SW 1271 (cell line): ENCODE data around the gene DSCAM.
"Not testable (repeated sequence)": the region's sequence is repeated elsewhere in the genome, so short reads cannot be mapped to it uniquely, and the experiment has no call there.

Experiments used
- DNase-seq, 2 experiments: peaks; one replicate each; lab custom pipeline; 2025; lab: John Stamatoyannopoulos, UW

Gene DSCAM

DNA sequence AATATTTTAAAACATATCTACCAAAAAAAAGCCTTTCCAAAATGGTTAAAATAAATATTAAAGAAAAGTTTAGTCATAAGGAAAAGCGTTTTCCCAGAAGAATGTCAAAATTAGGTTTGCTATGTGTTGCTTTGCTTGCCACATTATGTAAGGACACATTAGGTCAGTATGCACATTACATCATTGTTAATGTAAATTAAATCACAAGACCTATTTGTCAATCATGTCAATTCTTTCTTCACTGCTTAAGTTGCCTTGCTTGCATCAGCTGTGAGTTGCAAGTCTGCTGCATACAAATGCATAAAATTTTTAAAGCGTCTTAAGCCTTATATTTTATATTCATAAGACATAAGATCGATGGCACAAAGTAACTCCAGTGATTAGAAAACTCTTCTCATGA is 530.9 kb downstream of the DSCAM start:
- DNase-seq = no peak

DNA sequence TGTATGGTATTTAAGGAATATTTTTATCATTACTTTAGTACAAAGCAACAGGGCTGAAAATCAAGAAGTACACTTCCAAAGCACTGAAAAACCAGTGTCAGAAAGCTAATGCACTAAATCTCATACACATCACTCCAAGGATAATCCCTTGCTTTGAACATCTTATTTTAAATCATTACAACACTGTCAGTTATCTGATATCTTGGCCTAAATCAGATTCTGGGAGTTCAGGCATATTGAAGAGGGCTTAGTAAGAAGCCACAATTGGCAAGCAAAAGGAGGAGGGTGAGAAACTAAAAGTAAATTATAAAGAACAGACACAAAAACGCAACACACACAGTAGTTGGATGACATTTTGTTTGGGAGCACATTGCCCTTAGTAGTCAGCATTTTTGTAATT is 531.3 kb downstream of the DSCAM start:
- DNase-seq = no peak

DNA sequence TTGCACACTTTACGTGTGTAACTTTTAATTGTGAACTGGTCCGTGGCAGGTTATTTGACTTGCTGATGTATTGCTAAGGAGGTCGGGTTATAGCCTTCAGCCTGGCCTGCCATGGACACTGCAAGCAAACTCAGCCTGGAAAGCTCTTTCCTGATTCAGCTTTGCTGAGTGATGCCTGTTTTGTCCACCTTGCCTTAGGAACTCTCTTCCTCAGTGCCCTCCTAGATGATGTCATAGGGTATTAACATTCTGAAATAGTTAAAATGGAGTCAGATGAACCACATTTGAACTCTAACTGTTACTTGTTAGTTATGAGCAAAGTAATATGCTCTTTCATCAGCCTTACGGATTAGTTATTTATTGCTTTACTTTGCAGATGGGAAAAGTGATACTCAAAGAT is 533.7 kb downstream of the DSCAM start:
- no peak for DNase-seq

DNA sequence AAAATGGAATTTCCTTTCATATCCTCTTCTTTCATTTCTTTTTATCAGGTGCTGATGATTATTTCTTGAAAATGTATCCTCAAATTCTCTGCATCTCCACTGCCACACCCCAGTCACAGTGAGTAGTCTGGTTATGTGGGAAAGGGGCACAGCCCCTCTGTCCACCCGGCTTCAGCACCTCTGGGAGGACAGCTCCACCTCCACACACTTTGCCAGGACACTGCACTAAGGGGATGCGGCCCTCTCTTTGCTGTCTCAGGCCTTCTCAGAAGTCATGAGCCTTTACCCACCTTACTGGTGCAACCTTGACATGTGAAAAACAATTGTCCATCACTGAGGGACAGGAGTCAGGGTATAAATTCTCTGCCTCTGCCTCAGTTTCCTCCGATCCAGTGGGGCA is 546.7 kb downstream of the DSCAM start:
- DNase-seq = no peak

DNA sequence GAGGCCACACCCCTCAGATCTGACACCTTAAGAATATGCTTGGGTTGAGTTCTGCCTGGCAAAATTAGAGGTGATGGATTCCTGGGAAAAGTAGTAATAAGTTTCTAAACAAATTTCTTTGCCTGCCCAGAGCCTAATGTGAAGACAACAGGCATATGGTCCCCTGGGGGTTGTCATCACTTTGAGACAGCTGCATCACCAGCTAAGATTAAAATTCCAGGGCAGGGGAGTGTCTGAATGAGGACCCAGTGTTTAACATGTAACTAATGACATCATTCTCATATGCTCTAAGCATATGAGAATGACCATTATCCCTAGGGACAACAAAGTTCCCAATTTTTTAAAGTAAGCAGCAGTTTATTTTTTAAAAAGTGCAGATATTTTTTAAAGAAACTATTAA is 547.5 kb downstream of the DSCAM start:
- DNase-seq = no peak

DNA sequence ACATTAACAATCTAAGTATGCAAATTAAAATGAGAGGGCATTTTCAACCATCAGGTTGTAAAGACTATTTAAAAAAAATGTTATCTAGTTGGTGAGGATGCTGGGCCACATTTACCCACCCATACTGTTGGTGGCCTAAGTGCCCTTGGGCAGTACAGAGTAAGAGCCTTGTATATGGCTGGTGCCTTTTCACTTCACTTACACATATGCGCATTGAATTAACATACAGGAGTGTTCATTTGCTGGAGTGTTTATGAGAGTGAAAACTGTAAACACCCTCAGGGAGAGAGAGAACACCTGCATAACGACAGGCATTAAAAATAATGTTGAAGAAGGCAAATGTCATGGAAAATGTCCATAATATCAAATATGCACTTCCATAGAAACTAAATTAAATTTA is 552.6 kb downstream of the DSCAM start:
- no peak for DNase-seq

DNA sequence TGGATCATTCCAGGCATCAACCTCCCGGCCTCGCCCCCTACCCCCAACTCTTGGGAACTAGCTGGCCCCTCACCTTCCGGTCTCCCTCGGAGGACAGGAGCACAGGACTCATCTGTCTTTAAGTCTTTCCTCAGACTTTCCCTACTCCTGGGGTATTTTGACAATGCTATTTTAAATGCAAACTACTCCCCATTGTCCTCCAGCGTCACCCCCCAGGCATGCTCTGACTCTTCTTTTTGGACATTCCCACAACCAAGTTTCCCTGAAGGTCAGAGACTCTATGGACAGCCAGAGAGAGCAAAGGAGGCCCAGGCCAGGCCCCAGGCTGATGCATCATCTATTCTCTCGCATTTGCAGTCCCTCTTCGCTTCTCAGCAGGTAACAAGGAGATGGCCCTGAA is 555.4 kb downstream of the DSCAM start:
- no peak for DNase-seq

DNA sequence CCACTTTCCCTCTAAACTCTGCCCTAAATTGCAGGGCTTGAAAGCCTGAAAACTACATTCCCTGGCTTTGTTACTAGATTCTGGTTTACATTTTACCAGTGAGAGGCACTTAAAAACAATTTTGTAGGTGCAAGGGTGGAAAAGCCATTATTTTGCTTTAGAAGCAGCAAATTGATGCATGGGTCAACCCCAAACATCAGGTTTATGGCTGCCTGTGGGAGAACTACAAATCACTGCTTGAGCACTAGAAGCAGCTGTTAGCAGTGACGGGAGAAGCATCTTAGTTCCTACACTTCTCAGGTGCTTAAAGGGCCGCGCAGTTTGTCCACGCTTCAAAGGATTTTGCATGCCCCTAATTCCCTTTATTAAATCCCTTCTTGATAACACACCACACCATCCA is 562.5 kb downstream of the DSCAM start:
- DNase-seq = no peak

DNA sequence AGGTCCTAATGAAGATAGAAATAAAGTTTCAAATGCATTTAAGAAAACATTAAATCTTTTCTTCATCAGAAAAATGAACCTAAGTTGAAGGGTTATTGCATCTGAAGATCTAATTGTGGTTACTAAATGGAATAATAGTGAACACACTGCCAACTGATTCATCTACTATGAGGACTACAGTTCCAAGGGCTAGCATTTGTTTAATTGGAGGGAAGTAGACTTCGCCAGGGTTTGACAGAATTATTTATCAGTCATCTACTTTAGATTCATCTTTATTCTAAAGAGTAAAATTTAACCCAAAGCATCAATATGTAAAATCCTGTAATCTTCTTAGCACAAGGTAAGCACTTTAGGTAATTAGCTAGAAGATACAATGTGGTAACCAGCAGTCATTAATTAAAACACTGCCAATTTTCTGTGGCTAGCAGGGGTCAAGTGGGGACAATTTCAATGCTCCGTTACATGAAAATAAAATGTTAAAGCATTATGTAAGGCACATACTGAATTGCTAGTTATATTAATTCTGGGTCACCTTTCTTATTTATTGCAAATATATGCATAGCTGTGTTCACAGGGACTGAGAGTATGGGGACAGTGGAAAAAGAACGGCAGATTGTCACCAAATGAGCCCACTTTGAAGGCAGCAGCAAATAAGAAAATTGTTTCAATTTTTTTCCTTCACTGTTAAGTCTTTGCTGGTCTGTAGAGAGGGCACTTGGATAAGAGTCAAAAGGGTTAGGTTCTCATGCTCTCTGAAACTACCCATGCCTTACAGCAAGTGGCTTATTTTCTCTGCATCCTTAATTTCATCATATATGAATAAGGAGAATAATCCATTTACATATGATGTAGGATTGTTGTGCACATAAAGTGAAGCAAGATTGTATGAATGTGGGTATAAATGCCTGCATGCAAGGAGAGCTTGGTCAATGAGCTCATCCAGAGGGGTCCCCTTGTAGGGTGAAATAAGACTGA is 563.8 kb downstream of the DSCAM start:
- no peak for DNase-seq

DNA sequence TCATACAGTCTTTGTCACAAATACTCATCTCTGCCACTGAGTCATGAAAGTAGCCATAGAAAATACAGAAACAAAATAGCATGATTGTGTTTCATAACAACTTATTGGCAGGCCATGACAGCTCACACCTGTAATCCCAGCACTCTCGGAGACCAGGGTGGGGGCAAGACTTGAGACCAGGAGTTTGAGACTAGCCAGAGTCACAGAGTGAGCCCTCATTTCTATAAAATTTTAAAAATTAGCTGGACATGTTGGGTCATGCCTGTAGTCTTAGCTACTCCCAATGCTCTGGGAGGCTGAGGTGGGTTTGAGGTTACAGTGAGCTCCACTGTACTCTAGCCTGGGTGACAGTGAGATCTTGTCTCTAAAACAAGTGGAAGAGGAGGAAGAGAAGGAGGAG is 568.6 kb downstream of the DSCAM start:
- DNase-seq = no peak

DNA sequence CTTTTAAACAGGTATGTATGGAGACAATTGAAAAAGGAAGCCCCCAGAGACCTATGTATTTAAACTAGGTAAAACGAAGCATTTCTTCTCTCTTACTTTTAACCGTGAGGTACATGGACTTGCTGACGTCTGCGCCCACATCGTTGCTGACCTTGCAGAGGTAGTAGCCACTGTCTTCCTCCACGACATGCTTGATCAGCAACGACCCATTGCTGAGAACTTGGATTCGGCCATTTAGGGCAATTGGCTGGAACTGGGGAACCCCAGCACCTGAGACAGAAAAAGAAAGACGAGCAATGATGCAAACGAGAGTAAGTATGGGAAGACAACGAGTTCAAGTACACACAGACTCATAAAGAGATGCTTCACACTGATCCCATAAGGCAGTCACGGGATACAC is 571.0 kb downstream of the DSCAM start:
- DNase-seq = no peak

DNA sequence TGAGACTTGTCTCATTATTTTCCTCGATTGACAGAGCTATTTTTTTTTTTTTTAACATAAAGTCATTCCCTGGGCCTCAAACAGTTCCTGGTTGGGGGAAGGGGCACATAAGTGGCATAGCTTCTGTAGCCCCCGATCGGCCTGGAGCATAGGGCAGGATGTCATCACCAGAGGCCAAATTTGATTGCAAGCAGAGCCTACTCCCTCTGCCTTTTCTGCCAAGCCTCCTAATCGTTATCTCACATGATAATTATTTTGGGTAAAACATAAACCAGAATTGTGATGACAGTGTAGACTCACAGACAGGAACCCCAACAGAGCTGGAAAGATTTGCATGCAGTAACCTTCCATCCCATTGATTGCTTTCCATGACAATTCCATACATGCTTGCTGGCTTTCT is 574.9 kb downstream of the DSCAM start:
- no peak for DNase-seq

DNA sequence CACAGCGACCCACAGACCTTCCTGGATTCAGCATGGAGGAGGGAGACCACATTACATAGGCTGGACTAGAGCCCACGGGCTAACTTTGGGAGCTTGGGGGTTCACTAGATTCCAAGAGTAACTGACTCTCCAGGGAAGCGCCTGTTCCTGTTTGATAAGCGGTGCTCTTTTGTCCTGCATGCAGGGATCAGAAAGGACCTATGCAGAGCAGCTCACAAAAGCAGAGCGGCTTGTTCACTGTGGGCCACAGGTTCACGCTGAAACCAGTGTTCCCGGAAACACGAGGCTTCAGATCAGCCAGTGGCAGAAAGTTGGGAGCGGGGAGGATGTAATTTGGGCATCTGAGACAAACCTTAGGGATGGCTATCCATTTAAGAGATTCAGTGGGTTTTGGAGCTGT is 575.8 kb downstream of the DSCAM start:
- DNase-seq = no peak

DNA sequence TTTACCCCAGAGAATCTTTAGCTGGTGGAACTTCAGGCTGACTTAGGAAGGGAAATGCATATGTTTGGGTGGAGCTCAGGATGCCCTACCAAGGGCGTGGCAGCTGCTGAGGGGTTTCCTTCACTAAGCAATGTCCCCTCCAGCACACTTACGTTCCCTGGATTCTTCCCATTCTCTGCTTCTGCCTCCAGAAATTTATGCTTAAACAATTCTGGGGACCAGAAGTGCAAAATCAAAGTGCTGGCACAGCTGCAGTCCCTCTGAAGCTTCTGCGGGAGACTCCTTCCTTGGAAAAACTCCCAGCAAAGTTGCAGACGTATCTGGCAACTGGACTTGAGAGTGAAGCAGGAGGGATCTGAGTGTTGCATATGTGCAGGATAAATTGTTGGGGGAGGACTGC is 576.9 kb downstream of the DSCAM start:
- no peak for DNase-seq

DNA sequence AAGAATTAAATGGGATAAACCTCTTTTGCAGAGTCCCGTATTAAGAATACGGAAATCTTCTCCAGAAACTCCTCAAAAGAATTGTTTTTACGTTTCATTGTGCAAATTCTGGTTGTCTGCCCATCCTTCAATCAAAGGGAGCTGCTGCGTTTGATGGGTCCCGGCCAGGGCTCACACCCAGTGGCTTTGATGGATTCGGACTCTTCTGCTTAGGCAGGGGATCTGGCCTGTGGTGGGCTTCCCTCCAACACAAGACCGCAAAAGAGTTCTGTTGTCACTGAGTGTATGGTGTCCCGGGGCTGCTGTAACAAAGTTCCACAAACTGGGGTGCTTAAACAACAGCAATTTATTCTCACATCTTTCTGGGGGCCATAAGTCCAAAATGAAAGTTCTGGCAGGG is 577.7 kb downstream of the DSCAM start:
- no peak for DNase-seq

DNA sequence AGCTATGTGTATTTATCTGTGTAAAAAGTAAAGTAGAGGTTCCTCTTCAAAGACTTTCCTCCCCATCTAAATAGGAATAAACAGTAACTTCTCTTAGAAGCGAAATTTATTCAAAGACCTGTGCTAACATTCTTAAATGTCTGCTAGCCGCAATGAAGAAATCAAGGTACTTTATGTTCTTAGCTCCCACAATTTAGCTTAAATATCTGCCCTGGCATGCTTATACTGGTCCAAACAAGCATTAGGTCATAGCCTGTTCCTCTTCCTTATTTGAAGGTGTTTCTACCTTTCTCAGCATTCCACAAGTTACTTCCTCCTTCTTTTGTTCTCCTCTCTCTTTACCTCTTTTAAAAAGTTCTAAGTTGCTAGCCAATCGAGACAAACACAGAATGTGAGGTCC is 588.5 kb downstream of the DSCAM start:
- DNase-seq = not testable (repeated sequence)

DNA sequence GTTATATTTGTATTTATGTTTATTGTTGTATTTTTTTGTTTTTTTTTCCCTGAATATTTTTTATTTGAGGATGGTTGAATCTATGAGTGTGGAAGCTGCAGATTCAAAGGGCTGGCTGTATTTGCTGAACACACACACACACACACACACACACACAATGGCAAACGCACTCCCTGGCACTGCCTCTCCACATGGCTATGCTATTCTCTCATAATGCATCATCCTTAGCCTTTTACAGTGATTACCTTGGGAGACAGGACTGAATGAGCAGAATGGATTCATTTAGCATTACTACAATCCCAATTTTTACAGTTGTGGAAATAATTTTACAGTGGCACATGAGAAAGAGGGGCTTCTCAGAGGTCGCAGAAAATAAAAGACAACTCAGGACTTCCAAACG is 589.6 kb downstream of the DSCAM start:
- DNase-seq = no peak

DNA sequence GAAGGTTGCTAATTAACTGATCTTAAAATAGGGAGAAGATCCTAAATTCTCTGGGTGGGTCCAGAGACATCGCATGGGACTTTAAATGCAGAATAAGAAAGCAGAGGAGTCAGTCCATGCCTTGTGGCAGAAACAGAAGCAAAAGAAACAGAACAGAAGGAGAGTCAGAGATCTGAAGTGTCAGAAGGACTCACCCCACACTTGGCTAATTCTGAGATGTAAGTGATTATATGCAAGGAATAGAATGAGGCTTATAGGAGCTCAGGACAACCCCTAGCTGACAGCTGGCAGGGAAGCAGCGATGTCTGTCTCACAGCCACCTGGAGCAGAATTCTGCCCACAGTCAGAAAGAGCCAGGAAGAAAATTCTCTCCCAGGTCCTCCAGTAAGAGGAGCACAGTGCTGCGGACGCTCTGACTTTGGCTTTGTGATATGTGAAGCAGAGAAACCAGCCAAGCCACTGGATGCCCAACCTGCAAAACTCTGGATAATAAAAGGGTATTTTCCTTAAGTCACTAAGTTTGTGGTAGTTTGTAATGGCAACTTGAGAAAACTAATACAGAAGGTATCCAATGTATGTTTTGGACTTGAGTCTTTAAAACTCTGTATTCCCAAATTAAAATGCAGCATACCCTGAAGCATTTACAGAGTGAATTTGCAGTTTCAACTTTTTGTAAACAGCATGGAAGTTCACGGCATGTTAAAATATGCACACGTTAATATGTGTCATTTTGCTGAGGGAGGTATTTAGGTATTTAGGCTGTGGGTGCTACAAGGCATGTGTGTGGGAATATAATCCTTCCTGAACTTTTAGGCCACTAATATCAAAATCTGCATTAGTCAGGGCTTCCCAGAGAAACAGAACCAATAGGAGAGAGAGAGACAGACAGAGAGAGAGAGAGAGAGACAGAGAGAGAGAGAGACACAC is 591.2 kb downstream of the DSCAM start:
- no peak for DNase-seq

DNA sequence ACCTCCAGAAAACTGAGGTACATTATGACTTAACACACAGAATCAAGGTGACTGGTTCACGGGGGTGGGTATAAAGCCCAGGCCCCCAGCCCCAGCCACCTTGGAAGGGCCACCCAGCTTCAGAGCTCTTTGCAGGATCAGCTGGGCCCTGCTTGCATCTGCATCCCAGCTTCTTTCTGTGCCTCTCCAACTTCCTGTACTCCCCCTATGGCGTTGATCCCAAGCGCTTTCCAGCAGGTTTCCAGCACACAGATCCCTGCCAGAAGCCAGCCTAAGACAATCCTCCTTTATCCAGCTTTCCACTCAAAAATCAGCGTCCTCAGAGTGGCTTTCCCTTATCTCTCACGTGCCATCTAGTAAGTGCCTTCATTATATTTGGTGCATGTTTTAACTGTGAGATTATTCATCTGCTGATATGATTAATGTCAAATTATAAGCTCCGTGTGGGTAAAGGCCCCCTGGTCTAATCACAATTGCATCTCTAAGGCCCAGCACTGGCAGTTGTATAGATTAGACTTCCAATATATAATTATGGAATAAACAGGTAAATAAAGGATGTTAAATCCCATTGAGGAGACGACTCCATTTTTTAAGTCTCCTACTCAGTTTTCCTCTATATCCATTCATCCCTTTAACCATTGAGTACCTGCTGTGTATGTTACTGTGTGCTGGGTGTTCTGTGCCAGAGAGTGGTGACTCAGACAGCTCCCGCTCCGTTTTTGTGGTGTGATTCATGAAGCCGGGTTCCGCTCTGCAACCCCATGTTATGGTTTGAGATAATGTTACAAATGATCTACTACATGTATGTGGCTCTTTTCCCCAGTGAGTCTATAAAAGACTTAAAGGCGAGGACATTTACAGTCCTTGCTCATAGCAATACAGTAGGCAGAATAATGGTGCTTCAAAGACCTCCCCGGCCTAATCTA is 592.2 kb downstream of the DSCAM start:
- DNase-seq = no peak

DNA sequence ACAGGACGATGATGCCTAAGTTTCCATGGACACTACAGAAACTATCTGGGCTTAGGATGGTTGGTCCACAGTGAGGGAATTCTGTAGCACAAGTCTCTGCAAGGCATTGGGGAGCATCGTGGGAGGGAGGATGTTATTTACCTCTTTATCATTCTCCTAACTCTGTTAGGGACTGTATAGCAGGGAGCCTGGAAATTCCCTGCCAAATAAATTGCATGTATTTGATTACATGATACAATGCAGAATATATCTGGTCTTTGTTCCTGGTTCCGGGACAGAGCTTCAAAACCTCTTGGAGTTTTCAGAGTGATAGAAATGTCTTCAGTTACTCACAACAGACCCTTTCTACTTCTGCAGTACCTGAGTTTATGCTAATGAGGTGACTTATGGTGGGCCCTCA is 593.8 kb downstream of the DSCAM start:
- DNase-seq = no peak

DNA sequence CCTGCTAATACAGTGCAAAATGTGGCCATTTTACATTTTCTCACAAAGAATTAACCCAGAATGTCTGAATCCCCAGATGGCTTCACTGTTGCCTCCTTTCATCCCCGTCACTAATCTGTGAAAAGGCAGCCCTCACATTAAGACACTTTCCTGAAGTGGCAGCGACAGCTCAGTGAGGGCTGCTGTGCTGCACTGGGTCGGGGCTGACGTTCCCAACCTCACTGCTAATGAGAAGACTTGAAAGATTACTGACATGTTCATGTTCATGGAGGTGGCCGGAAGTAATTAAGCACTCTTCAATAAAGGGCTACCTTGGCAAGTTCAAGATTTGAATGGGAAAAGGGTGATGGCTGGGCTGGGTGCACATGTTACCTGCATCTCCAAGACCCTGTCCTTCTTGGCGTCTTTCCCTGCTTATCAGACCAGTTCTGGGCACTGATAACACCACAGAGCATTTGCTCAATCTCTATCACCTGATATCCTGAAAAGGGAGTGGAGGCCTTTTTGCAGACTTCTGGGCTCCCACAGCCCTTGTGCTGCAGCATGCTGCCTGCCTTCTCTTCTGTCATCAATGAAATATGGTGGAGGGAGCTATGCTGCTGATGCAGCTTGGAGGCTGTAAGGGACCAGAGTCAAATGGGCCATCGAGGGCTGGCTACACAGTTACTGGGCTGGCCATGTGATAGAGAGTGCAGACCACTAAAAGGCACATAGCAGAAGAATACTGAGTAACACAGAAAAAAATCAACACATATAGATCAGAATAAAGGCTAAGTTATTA is 596.3 kb downstream of the DSCAM start:
- no peak for DNase-seq
